ENCODE results near the gene ERAS. TPM values are rescaled to one million over a fixed set of nuclear protein-coding genes. Genes with fewer than 3 reads are reported as not detected.
"Not testable (repeated sequence)": the region's sequence is repeated elsewhere in the genome, so short reads cannot be mapped to it uniquely, and the experiment has no call there.

The ERAS gene
- total RNA-seq, 6 donors from 2014 or later, result not detected

DNA sequence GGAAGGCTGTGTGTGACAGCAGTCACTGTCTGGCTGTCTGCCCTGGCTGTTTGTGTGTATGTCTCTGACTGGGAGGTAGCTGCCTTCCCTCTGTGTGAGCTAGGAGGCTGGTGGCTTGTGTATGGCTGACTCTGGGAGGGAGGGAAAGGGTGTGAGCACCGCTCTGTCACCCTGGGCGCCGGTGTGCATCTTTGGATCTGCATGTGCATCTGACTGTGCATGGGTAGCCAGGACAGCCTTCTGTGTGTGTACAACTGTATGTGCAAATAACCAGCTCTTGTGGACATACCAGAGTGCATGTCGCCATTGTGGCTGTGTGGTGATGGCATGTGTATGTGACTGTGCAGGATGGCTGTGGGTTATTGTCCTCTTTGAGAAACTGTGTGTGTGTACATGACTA, 7.4 kb upstream of the ERAS start:
- Histone ChIP-seq H3K9me3 (no peaks in the 10 kb centered on the region), H3K4me1 (no peaks in the 10 kb centered on the region), H3K27ac (no peak overlapping the region), H3K4me3 (no peak overlapping the region), H3K36me3 (peaks cover 0 to 44% (median 21%) of the 10 kb centered on the region in 4 donors), H3K27me3 (no peaks in the 10 kb centered on the region)
- TF ChIP-seq POLR2A (IDR thresholded peaks at IDR 0.05) (no peak), EP300 (IDR thresholded peaks at IDR 0.05) (no peak), POLR2AphosphoS5 (IDR thresholded peaks at IDR 0.05) (no peak)
- TF ChIP-seq, protein P1, sequence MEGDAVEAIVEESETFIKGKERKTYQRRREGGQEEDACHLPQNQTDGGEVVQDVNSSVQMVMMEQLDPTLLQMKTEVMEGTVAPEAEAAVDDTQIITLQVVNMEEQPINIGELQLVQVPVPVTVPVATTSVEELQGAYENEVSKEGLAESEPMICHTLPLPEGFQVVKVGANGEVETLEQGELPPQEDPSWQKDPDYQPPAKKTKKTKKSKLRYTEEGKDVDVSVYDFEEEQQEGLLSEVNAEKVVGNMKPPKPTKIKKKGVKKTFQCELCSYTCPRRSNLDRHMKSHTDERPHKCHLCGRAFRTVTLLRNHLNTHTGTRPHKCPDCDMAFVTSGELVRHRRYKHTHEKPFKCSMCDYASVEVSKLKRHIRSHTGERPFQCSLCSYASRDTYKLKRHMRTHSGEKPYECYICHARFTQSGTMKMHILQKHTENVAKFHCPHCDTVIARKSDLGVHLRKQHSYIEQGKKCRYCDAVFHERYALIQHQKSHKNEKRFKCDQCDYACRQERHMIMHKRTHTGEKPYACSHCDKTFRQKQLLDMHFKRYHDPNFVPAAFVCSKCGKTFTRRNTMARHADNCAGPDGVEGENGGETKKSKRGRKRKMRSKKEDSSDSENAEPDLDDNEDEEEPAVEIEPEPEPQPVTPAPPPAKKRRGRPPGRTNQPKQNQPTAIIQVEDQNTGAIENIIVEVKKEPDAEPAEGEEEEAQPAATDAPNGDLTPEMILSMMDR (IDR thresholded peaks at IDR 0.05), result no peak
- DNase-seq (no peak), ATAC-seq (ENCODE audit: low FRiP score in 2 of 2) (no peak)
- WGBS, 2 donors, result 85% methylated on average over 4 of the region's 4 CpGs; no CpG with 5 or more reads in 1 of the 2 donors

GRCh38 chrX:48819394-48819793, 6.9 kb upstream of the ERAS start:
- not testable (repeated sequence) for DNase-seq; H3K27me3 ChIP-seq; H3K9me3 ChIP-seq; ATAC-seq (ENCODE audit: low FRiP score in 2 of 2); H3K4me3 ChIP-seq; H3K4me1 ChIP-seq; H3K27ac ChIP-seq
- peaks cover 0 to 47% (median 20%) of the 10 kb centered on the region in 4 donors for H3K36me3 ChIP-seq
- 79 to 83% methylated on average over 8 to 9 of the region's 9 CpGs for WGBS, 2 donors

- no peak overlapping the region for H3K27ac ChIP-seq
- H3K9me3 ChIP-seq, result peaks cover 0 to 18% (median 0%) of the 10 kb centered on the region in 4 donors
- ATAC-seq (ENCODE audit: low FRiP score in 2 of 2), result no peak
- 88% methylated on average over 6 of the region's 6 CpGs; no CpG with 5 or more reads in 1 of the 2 donors for WGBS, 2 donors
- no peak for DNase-seq
- H3K27me3 ChIP-seq, result no peaks in the 10 kb centered on the region
- peaks cover 0 to 33% (median 11%) of the 10 kb centered on the region in 4 donors for H3K36me3 ChIP-seq
- TF ChIP-seq, protein P1 (IDR thresholded peaks at IDR 0.05), result no peak
- TF ChIP-seq POLR2AphosphoS5 (IDR thresholded peaks at IDR 0.05) (no peak), EP300 (IDR thresholded peaks at IDR 0.05) (no peak), POLR2A (IDR thresholded peaks at IDR 0.05) (no peak)
- H3K4me1 ChIP-seq, result no peaks in the 10 kb centered on the region
- no peak overlapping the region for H3K4me3 ChIP-seq
These were observed 3.3 kb upstream of the ERAS start for GRCh38 chrX:48823053-48823452.

DNA sequence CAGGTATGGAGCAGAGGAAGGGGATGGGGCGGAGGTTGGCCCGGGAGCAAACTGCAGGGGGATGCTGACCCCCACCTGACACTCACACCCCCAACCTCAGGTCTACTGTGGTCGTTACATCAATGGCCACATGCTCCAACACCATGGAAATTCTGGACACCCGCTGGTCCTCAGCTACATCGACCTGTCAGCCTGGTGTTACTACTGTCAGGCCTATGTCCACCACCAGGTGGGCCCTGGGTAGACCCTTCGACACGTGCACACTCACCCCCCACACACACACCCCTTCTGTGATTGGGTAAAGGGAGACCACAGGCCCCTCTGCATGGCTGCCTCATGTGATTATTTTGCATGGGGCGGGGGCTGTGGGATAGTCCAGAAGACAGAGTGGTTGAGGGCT, 2.2 kb upstream of the ERAS start:
- H3K9me3 ChIP-seq, result peaks cover 0 to 18% (median 0%) of the 10 kb centered on the region in 4 donors
- ATAC-seq (ENCODE audit: low FRiP score in 2 of 2), result peak in 1 of 2 donors; percentile 35
- no peak for DNase-seq
- no peak for TF ChIP-seq POLR2A (IDR thresholded peaks at IDR 0.05)
- no peak for TF ChIP-seq EP300 (IDR thresholded peaks at IDR 0.05)
- no peak for TF ChIP-seq POLR2AphosphoS5 (IDR thresholded peaks at IDR 0.05)
- TF ChIP-seq, protein P1 (IDR thresholded peaks at IDR 0.05), result no peak
- H3K27ac ChIP-seq, result no peak overlapping the region
- 85% methylated on average over 7 of the region's 8 CpGs; no CpG with 5 or more reads in 1 of the 2 donors for WGBS, 2 donors
- H3K27me3 ChIP-seq, result no peaks in the 10 kb centered on the region
- H3K4me1 ChIP-seq, result no peaks in the 10 kb centered on the region
- peaks cover 0 to 33% (median 6%) of the 10 kb centered on the region in 4 donors for H3K36me3 ChIP-seq
- no peak overlapping the region for H3K4me3 ChIP-seq

DNA sequence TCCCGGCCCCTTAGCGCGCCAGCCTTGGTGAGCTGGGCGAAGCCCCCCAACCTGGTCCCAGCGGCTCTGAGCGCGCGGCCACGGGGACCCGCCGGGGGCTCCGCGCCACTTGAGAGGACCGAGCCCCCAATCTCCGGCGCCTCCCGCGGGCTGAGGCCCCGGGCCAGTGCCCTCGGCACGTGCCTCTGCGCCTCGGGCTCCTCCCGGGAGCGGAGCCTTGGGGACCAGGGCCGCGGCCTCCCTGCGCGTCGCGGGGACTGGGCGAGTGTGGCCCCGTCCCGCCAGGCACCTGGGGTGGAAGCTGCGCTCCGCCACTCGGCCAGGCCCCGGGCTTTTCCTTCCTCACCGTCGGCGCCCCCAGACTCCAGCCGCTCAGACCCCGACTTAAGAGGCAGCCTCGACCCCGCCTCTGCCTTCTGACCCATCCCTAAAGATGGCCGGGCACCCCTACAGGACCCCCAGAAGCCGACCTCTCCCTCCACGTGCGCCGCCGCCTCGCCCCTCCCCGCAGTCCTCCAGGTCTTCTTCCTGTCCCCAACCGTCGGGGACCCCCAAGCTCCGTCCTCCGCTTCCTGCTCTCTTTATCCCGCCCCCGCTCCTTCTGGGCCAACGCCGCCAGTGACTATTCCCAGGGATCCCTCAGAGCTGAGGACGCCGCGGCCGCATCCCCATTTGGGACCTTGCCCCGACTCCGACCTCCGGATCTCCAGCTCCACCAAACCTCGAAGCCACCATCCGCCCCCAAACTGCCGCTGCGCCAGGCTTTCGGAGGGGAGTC, 752 bp downstream of the ERAS start:
- Histone ChIP-seq H3K4me3 (no peak overlapping the region), H3K27ac (no peak overlapping the region), H3K36me3 (peaks cover 0 to 26% (median 3%) of the 10 kb centered on the region in 4 donors), H3K4me1 (peaks cover 0 to 4% (median 0%) of the 10 kb centered on the region in 4 donors), H3K27me3 (peaks cover 0 to 4% (median 0%) of the 10 kb centered on the region in 4 donors), H3K9me3 (peaks cover 0 to 18% (median 0%) of the 10 kb centered on the region in 4 donors)
- 54 to 60% methylated on average over 14 to 48 of the region's 73 CpGs for WGBS, 2 donors
- DNase-seq (peak in 1 of 2 donors; percentile 58), ATAC-seq (ENCODE audit: low FRiP score in 2 of 2) (no peak)
- TF ChIP-seq, protein P1 (IDR thresholded peaks at IDR 0.05), result no peak
- TF ChIP-seq EP300 (IDR thresholded peaks at IDR 0.05) (no peak), POLR2A (IDR thresholded peaks at IDR 0.05) (no peak), POLR2AphosphoS5 (IDR thresholded peaks at IDR 0.05) (no peak)
